Hepatocyte (in vitro differentiated cells): ENCODE measurements around the gene ART4.

ENCODE experiments used
- EZH2 ChIP-seq: fragments of 200-600 bp; sonication (generic); IDR thresholded peaks from 2 replicates; pipeline ENCODE4 v1.6.1; 2016; ENCODE audit warnings: antibody characterized with exemption, mild to moderate bottlenecking, borderline replicate concordance
- TF ChIP-seq, protein P1 (sequence below): fragments of 200-600 bp; sonication (generic); IDR thresholded peaks from 2 replicates; pipeline ENCODE4 v1.5.1; 2016; ENCODE audit warnings: antibody characterized with exemption, mild to moderate bottlenecking; ENCODE audit not compliant: poor library complexity

DNA sequence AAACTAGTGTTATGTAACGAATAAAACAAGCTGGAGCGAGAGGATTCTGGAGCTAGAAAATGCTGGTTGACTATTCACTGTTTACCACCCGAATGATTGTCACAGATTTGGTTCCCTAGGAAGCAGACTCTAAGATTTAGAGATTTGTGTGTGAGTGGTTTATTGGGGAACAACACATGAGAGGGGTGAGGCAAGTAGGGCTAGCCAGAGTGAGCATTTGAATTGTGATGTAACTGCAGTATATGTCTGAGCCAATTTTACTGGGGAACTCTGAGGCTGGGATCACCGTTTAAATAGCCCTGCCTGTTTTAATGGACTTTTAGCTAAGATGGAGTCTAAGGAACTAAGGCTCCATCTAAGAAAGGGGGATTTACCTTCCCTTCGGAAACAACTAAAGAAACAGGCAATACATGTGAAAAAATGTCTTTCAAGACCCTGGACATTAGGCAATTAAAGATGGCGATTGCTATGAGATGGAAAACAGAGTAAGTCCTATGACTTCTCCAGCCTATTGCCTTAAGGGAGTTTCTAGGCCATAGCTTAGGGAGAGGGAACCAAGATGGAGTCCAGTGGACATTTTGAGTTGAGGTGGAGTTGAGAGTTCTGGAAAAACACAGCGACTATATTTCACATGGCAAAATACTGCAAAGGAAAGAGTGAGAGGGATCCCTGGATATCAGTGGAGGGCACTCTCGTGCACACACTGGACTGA lies 36.1 kb upstream of the ART4 start:
- TF ChIP-seq, protein P1, sequence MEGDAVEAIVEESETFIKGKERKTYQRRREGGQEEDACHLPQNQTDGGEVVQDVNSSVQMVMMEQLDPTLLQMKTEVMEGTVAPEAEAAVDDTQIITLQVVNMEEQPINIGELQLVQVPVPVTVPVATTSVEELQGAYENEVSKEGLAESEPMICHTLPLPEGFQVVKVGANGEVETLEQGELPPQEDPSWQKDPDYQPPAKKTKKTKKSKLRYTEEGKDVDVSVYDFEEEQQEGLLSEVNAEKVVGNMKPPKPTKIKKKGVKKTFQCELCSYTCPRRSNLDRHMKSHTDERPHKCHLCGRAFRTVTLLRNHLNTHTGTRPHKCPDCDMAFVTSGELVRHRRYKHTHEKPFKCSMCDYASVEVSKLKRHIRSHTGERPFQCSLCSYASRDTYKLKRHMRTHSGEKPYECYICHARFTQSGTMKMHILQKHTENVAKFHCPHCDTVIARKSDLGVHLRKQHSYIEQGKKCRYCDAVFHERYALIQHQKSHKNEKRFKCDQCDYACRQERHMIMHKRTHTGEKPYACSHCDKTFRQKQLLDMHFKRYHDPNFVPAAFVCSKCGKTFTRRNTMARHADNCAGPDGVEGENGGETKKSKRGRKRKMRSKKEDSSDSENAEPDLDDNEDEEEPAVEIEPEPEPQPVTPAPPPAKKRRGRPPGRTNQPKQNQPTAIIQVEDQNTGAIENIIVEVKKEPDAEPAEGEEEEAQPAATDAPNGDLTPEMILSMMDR: no peak
- TF ChIP-seq EZH2: no peak
